IMR-90 (cell line): Measurements from ENCODE around the gene EEF1AKMT2.
"Not testable (repeated sequence)": the region's sequence is repeated elsewhere in the genome, so short reads cannot be mapped to it uniquely, and the experiment has no call there.

Experiments used
- CEBPB ChIP-seq: IDR thresholded peaks from 2 replicates; pipeline ENCODE4 v1.6.1; 2012; ENCODE audit warnings: low read depth, low read length, improper control_type of control experiment
- CTCF ChIP-seq: conservative IDR thresholded peaks from 2 replicates; pipeline ENCODE4 v1.5.1; 2012; ENCODE audit warnings: mild to moderate bottlenecking, low read depth, low read length, improper control_type of control experiment
- POLR2A ChIP-seq: IDR thresholded peaks from 2 replicates; pipeline ENCODE4 v1.6.1; 2012; ENCODE audit warnings: mild to moderate bottlenecking, low read depth, low read length
- RAD21 ChIP-seq: IDR thresholded peaks from 2 replicates; pipeline ENCODE4 v1.6.1; 2012; ENCODE audit warnings: low read length, improper control_type of control experiment
- RFX5 ChIP-seq: IDR thresholded peaks from 2 replicates; pipeline ENCODE4 v1.8.0; 2012; ENCODE audit warnings: low read depth, mild to moderate bottlenecking, low read length, moderate library complexity

- TF ChIP-seq CTCF, POLR2A, RFX5, RAD21, CEBPB: not testable (repeated sequence)
Measured at GRCh38 chr10:124824932-124825331, 33.2 kb upstream of the EEF1AKMT2 start.
